Activated CD4-positive, alpha-beta T cell treated with anti-CD3 and anti-CD28 coated beads, Interleukin-2, Interleukin-4, amounts not matched to agents 100 ng/mL and 50 ng/mL, durations not matched to agents 16 hours and 8 hours (primary cell): ENCODE results near the gene MFGE8.
A peak's percentile ranks its signal among the peaks of the same experiment; 100 is the strongest.

Experiments used
- DNase-seq: peaks from one replicate; pipeline ENCODE4 v3.0.0-alpha.2; 2020; ENCODE audit warnings: low spot score

The MFGE8 gene

DNA sequence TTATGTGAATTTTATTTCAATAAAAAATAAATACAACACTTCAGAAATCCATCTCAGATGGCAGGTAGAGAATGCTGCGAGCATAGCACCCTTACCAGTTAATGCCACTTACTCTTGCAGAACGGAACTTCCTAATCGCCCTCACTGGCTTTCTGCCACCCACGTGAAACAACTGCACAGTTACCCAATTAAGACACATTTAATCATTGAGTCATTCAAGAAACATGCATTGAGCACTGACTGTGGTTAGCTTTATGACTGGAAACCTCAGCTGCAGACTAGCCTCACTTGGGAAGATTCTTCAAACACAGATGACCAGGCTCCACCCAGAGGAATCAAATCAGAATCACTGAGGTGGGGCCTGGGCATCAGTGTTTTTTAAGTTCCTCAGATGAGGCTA is 5.6 kb upstream of the MFGE8 start:
- DNase-seq: peak; percentile 92

DNA sequence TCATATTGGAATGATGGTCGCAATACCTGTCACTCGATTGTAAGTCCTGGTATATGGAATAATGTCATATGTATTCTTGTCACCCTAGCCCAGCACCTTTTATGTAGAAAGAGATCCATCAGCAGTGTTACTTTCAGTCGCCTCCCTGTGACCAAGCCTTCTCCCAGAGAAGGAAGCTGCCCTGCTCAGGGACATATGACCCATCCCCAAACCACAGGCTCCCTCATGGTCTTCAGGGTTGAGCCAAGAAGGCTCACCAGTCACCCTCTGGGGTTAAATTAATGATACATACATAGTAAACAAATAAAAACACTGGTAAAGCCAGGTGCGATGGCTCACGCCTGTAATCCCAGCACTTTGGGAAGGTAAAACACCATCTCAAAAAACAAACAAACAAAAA is 4.6 kb upstream of the MFGE8 start:
- no peak for DNase-seq

DNA sequence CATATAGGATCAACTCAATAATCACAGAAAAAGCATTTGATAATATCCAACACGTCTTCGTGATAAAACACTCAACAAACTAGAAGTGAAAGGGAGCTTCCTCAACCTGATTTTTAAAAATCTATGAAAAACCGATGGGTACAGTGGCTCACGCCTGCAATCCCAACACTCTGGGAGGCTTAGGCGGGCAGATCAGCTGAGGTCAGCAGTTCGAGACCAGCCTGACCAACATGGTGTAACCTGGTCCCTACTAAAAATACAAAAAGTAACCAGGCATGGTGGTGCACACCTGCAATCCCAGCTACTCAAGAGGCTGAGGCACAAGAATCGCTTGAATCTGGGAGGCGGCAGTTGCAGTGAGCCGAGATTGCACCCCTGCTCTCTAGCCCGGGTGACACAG is 2.2 kb upstream of the MFGE8 start:
- DNase-seq: no peak

DNA sequence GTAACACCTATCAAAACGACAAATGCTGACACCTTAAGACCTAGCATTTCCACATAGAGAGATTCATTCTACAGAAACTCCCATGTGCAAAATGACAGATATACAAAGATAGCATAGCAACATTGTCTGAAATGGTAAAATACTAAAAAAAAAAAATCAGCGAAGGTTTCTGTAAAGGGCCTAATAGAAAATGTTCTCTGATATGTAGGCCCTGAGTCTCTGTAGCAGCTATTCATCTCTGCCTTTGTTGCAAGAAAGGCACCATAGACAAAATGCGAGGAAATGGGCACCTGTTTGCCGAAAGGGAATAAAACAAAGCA is 631 bp upstream of the MFGE8 start:
- no peak for DNase-seq

DNA sequence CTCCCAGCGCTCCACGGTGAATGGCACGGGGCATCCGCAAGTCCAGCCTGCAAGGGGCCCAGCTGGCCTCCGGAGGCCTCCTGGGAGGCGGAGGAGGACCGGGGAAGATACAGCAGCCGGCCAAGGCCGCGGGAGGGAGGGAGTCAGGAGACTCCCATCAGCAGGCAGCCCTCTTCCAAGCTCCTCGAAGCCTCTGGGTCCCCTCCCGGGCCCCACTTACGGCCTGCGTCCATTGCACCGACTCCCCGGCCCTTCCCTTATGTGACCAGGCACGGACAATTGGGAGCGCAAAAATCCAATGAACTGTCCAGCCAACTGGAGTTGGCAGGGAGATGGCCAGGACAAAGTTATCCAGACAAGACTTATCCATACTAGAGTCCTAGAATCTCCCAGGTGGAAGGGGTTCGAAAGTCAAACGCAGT is 668 bp downstream of the MFGE8 start:
- DNase-seq: no peak

DNA sequence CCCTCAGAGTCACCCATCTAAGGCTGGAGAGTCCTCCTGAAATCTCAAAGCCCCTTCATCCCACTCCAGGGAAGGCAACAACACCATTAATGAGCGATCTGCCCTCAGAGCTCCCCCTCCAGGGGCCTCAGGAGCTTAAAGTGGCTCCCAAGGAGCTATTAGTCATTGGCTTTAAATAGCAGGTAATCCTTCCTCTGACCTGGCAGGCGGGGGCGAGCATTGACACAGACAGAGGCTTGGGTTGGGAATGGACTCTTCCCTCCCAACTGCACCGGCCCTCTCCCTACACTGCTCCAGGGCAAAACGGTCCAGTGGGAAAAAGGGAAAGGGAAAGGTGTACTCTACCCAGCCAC is 1.4 kb downstream of the MFGE8 start:
- DNase-seq: no peak

DNA sequence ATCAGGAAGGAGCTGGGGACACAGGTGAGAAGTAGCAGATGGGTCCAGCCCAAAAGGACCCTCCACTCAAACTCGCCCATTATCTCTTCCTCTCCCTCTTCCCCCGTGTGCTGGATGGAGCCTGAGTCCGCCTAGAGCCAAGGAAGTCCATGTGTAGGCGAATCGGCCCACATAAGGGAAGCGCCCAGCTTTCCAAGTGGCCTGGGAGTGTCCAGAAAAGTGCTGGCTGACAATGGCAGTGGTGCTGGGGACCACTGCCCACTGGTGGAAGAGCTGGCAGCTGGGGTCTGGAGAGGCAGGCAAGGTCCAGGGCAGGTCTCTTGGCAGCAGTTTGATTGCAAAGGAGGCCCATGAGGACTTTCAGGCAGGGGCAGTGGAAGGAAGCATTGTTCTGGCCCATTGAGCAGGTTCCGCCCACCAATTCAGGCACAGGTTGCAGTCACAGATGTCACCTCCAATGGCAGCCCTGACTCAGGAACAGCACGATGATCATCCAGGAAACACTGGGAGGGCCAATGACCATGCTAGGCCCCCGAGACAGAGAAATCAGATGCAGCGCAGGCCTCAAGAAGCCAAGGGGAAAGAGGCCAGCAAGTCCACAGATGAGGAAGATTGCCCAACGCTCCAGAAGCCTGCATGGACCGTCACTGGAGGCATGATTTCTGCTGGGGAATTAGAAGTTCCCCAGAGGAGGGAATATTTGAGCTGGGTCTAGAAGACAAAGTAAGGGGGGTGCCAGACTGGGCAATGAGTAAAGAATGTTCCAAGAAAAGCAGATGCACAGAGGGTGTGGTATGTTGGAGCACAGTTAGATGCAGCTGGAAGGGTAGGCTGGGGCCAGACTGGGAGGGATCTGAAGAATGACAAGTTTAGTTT is 3.0 kb downstream of the MFGE8 start:
- no peak for DNase-seq

DNA sequence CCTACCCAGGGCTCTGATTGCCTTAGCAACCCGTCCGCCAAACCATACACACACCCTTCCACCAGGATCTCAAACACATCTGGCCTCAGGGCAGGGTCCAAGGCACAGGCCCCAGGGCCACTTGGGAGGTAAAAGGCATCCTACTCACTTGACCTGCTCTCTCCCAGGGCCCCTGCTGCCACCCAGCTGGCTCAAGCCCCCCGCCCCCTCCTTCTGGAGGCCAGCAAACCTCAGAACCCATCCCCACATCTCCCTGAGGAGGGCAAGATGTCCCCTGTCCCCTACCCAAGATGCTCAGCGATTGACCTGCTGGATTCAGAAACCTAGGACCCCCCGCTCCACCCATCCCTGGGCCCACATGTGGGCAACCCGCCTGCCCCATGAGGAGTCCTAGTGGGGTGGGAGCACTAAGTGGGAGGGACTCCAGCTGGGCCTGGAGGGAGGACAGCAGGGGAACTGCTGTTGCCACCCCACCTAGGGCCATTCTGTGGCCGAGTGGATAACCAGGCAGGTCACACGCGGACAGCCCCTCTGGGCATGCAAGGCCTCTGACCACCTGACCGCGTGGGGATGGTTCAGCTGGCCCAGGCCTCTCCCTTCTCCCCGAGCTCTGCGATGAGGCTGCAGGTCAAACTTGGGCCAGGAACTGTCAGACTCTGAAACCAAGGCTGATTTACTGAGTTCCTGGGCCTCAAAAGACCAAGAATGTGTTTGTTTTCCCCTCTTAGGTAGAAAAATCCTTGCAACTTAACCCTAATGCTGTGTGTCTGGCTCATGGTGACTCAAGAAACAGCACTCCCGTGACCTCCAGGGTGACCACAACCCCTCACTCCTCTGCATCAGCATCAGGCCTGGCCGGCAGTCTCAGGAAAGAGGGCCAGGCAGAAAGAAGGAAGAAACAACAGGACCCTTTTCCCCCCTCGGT is 4.2 kb downstream of the MFGE8 start:
- DNase-seq: no peak

DNA sequence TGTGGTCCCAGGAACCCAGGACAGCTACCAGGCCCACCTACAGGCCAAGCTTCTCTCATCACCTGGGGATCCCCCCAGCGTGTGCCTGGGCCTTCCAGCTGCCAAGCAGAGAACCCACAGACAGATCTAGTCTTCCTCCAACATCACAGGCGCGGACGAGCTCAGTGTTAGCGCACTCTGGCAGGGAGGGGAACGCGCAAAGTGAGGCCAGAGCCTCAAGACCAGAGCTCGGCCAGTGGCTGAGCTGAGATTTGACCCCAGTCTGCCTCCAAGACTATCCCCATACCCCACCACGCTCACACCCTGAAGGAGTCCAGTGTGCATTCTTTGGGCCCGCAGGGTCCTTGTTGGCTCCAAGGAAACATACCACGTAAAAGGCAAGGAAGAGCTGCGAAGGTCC is 5.1 kb downstream of the MFGE8 start:
- no peak for DNase-seq

DNA sequence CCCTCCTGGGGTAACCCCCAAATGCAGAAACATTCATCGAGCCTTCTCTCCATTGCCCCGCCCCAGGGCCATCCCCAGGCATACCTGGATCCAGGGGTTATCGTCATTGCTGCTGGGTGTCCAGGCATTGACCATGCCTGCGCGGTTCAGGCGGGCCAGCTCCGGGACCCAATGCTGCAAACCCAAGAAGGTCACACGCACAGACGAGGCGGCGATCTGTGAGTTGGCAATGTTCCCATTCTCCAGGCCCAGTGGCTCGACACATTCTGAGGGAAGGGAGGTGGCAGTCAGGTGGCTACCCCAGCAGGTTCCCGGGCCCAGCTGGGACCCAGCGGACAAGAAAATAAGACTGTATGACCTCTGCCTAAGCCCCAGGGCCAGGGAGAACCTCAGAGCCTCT is 6.1 kb downstream of the MFGE8 start:
- no peak for DNase-seq

DNA sequence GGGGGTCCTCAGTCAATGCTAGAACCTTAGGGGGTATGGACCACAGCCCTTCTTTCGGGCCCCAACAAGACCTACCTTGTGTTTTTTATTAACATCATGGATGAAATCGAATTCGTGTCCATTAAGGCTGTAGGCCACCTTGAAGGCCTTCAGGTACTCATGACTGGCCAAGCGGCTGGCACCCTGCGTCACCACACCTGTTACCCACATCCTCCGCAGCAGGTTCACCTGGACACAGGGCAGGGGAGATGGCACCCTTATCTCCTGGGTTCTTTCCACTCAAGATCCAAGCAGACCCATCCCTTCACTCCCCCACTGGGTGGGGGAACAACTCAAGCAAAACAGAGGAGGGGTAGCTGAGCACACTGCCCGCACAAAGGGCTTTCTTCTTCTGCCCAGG is 6.6 kb downstream of the MFGE8 start:
- no peak for DNase-seq

DNA sequence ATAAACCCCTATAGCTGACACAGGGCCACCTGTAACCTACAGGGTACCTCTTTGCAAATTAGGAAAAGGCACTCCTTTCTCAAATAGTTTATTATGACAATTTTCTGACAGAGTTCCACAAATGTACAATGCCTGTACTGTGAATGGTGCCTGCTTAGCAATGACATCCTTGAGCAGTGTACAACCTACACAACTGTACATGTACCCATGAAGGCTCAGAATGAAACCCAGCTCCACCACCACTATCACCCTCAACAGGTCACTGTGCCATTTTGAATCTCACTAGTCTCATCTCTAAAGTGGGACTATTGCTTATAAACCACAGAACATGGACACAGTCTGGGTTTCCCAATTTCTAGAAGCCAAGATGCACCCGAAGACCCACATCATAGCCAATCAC is 7.0 kb downstream of the MFGE8 start:
- no peak for DNase-seq

DNA sequence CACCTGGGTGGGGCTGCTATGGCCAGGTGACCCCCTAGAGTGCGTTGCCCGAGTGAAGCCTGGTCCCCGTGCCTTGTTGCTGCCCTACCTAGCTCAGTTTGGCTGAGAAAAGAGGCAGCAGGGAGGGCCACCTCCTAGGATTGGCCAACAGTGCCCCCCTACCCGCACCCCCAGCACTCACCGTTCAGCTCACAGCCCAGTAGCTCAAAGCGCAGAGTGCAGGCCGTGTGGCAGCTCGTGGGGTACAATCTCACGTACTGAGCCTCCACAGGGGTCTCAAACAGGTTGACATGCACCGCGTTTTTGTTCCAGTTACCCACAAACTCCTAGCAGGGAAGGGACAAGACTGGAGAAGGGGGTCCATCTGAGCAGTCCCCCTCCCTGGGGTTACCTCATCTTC is 7.6 kb downstream of the MFGE8 start:
- DNase-seq: no peak

DNA sequence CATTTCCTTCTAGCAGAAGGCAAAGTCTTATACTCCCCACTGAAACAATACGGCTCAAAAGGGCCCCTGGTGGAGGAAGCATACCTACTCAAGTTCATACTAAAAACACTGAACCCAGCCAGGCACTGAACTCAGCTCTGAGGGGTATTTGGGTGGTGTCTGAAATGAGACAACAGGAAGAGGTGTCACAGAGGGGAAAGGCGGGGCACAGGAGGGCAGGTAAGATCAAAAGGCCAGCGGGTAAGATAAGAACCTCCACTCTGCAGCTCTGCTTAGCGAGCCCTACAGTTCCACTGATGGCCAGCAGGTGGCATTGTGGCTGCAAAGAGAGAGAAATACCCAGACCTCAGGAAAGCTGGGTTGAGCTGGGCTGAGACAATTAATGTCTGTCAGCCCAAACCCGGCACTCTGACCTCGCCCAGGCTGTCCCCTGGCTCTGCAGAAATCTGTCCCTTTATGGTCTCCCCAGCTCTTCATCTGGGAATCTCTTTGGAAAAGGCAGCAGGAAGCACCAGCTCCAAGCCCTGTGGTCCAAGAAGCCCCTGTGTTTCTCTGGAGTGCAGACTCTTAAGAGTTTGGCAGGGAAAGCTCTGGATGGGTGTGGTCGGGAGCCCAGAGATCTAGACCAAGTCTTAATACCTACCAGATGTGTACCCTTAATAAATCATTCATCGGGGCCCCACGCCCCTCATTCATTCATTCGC is 8.4 kb downstream of the MFGE8 start:
- peak; percentile 90 for DNase-seq

DNA sequence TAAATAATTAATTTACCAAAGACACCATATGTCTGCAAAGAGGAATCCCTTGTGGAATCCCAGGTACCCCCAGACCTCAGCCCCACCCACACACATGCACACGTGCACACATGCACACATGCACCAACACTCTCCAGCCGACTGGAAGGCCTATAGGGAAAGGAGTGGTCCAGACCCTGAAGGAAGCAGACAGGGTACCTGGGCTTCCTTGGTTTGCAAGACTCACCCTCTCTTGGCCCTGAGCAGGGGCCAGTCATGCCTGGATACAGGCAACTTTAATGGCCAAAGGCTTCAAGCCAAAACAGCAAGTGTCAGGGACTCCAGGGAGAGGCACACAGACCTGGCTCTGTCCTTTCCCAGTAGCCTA is 8.9 kb downstream of the MFGE8 start:
- DNase-seq: no peak

DNA sequence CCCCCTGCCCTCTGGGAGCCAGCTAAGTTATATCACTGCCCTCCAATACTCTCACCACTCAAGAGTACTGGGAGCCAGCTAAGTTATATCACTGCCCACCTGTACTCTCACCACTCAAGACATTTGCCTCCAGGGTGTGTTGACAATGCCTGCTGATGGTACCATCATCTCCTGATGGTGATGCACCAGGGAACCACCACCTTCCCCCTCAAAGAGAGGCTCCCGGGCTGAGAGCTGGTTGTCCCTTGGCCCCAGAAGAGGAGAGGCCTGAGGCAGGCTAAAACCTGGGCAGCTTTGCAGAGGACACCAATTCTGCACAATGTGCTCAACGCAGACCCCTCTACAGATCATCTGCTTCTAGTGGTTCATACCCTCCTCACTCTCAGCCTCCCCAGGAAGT is 10.3 kb downstream of the MFGE8 start:
- DNase-seq: no peak

DNA sequence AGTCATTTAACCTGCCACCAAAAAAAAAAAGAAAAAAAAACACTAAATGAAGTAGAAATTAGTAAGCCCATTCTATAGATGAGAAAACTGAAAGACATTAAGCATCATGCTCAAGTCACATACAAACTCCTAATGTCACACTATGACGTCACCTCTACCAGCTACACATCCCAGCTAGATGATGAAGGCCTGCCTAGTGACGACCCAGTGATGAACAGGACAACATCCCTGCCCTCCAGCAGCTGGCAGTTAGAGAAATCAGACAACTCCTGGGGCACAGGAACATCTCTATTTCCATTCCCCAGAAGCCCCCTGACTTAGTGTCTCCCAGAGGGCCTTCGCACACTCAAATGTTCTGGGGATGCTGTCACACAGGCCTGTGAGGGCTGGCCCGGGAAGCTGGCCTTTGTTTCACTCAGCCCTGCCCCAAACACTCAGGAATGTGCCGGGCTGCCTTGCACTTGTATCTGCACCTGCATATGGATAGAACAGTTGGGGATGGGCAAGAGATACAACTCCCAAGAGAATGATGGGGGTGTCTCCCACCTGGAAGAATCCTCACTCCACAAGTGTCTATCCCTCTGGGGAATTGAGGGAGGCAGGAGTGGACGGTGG is 10.9 kb downstream of the MFGE8 start:
- DNase-seq: no peak

DNA sequence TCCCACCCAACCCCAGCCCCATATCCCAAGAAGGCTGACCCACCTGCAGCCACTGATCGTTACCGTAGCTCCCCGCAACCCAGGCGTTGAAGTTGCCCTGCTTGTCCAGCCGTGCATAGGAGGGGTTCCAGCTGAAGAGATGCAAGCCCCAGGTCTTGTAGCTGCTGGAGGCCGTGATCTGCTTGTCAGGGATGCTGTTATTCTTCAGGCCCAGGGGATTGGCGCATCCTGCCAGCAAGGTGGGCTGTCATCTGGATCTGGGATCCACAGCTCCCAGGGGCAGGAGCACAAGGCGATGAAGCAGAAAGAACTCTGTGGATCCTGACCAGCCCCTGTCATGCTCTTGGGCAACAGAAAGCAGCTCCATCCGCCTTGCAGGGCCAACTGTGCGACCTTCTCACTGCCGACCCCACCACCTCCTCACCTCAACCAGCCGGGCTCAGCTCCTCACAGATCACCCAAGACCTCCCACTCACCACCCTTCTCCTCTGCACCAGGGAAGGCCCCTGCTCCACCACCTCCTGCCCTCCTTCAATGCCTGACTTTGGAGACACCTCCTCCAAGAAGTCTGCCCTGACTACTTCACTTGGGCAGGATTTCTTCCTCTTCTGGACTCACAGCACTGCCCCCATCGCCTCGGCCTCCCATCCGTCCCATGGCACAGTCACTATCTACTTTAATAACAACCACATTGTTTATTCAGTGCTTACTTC is 11.5 kb downstream of the MFGE8 start:
- no peak for DNase-seq

DNA sequence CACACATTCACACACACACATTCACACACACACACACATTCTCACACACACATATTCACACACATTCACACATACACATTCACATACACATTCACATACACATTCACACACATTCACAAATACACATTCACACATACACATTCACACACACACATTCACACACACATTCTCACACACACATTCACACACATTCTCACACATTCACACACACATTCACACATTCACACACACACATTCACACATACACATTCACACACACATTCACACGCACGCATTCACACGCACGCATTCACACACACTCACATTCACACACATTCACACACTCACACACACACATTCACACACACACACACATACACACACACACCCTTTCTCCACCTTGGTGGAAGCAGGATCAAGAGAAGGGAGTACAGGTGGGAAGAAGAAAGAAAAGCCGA is 12.2 kb downstream of the MFGE8 start:
- DNase-seq: no peak

DNA sequence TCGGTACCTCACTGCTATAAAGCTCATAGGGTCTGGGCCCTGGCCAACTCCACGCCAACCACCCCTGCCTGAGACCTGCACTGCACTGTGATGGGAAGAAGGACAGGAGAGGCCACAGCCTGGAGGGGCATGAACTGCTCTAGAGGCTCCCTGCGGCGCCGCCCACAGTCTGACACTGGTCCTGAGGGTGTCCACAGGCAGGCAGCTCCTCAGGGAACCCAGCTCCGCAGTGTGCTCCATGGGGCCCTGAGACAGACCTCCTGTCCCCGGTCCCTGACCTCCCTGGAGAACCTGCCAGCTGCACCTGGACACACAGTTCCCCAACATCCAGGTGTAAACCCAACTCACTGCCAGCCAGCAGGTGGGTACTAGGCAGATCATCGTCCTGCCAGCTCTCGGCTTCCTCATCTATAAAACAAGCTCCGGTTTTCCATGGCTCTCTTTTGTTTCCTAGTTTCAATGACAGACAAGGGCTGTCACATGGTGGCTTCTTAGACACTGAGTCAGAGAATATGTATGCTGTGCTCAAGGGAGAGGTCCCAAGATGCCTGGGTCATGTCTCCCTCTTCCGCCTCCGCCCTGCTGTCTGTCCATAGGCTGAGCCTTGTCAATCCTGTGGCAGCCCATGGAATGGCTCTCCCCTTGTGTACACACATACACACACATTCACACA is 12.7 kb downstream of the MFGE8 start:
- DNase-seq: no peak

DNA sequence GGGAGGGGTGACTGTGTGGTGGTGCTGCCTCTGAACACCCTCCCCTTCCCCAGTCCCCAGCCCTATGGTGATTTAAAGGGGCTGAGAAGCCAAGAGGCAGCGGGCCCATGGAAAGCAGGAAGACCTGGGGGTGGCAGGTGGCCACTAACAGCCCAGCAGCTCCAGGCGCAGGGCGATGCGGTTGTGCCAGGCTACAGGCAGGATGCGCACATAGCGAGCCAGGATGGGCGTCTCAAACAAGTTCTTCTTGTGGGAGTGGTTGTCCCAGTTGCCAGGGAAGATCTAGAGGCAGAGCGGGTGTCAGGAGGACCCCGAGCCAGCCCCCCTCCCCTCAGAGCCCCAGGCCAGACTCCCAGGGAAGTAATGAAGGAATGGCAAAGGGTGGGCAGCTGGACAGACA is 13.9 kb downstream of the MFGE8 start:
- no peak for DNase-seq
